IMR-90 (cell line): Measurements from ENCODE around the gene CDA. TPM values are rescaled to one million over a fixed set of nuclear protein-coding genes. Genes with fewer than 3 reads are reported as not detected.
A peak's percentile ranks its signal among the peaks of the same experiment; 100 is the strongest.

Source experiments
- ATAC-seq: fragments of 200-7000 bp; cut with Tn5 transposase; 2 replicates; pipeline ENCODE4 v1.9.1; 2020; ENCODE audit warnings: low read depth, mild to moderate bottlenecking, moderate library complexity
- BruUV-seq: library from RNA; stranded (reverse); fragments of 400-500 nt; replicated peaks from 2 replicates; lab custom pipeline; 2021; lab: Mats Ljungman, UMichigan
- CTCF ChIA-PET: fragments of 300-600 bp; formaldehyde crosslinking; extraction: SDS; loops from one replicate; lab custom pipeline; 2021; ENCODE audit warnings: antibody characterized with exemption; lab: Yijun Ruan, JAX
- POLR2A ChIA-PET: fragments of 300-600 bp; sonication (Branson Sonifier 250); formaldehyde crosslinking; loops from one replicate; lab custom pipeline; 2022; ENCODE audit warnings: antibody characterized with exemption; ENCODE audit not compliant: unreplicated experiment; lab: Charles Lee
- DNase-seq: peaks from one replicate; pipeline ENCODE4 v3.0.0; 2013
- H2AFZ ChIP-seq: replicated peaks from 2 replicates; pipeline ENCODE3; 2013; ENCODE audit warnings: low read length, mild to moderate bottlenecking; ENCODE audit not compliant: poor library complexity
- H2AK5ac ChIP-seq: 2 replicates; pipeline ENCODE4 v1.6.1; 2013; ENCODE audit warnings: low read depth, low read length, inconsistent platforms
- H2AK9ac ChIP-seq: replicated peaks from 2 replicates; pipeline ENCODE3; 2013; ENCODE audit warnings: mild to moderate bottlenecking, low read depth, low read length, moderate library complexity; ENCODE audit not compliant: poor library complexity
- H2BK120ac ChIP-seq: 2 replicates; pipeline ENCODE4 v1.6.1; 2013; ENCODE audit warnings: low read depth, low read length, inconsistent platforms
- H2BK15ac ChIP-seq: 3 replicates; pipeline ENCODE4 v1.6.1; 2013; ENCODE audit warnings: low read depth, low read length, inconsistent platforms
- H2BK20ac ChIP-seq: 2 replicates; pipeline ENCODE4 v1.6.1; 2013; ENCODE audit warnings: low read depth, mild to moderate bottlenecking, inconsistent platforms, low read length, moderate library complexity
- H2BK5ac ChIP-seq: 2 replicates; pipeline ENCODE4 v1.6.1; 2013; ENCODE audit warnings: mild to moderate bottlenecking, low read depth, low read length, inconsistent platforms; ENCODE audit not compliant: poor library complexity, severe bottlenecking
- H3K14ac ChIP-seq: replicated peaks from 2 replicates; pipeline ENCODE4 v1.6.1; 2013; ENCODE audit warnings: low read depth, low read length, inconsistent platforms
- H3K18ac ChIP-seq: 2 replicates; pipeline ENCODE4 v1.6.1; 2013; ENCODE audit warnings: low read depth, low read length, control low read depth
- H3K23ac ChIP-seq: 2 replicates; pipeline ENCODE4 v1.6.1; 2013; ENCODE audit warnings: low read depth, low read length, inconsistent platforms
- H3K27ac ChIP-seq: 2 replicates; pipeline ENCODE4 v1.5.1; 2013; ENCODE audit warnings: mild to moderate bottlenecking, control low read depth, low read length; ENCODE audit not compliant: insufficient read depth
- H3K27me3 ChIP-seq: 2 replicates; pipeline ENCODE4 v1.6.1; 2013; ENCODE audit warnings: low read length; ENCODE audit not compliant: control insufficient read depth, insufficient read depth
- H3K36me3 ChIP-seq: 2 replicates; pipeline ENCODE4 v1.6.1; 2013; ENCODE audit warnings: low read length, mixed read lengths; ENCODE audit not compliant: control insufficient read depth, insufficient read depth
- H3K4ac ChIP-seq: 2 replicates; pipeline ENCODE4 v1.6.1; 2013; ENCODE audit warnings: low read depth, low read length, inconsistent platforms
- H3K4me1 ChIP-seq: 2 replicates; pipeline ENCODE4 v1.6.1; 2013; ENCODE audit warnings: low read length, mixed read lengths; ENCODE audit not compliant: control insufficient read depth, insufficient read depth
- H3K4me2 ChIP-seq: 2 replicates; pipeline ENCODE4 v1.6.1; 2013; ENCODE audit warnings: low read depth, mild to moderate bottlenecking, control low read depth, low read length, moderate library complexity
- H3K4me3 ChIP-seq: 2 replicates; pipeline ENCODE4 v1.5.1; 2013; ENCODE audit warnings: low read depth, mild to moderate bottlenecking, control low read depth, low read length, moderate library complexity; ENCODE audit not compliant: insufficient read depth
- H3K56ac ChIP-seq: 2 replicates; pipeline ENCODE4 v1.6.1; 2013; ENCODE audit warnings: low read length, inconsistent platforms; ENCODE audit not compliant: insufficient read depth; ENCODE audit errors: extremely low read depth
- H3K79me1 ChIP-seq, 2 experiments: 2 replicates each; pipeline ENCODE4 v1.6.1; 2013; ENCODE audit warnings: low read length in 2 of 2, inconsistent platforms in 1 of 2, low read depth in 1 of 2
- H3K9ac ChIP-seq: 2 replicates; pipeline ENCODE4 v1.6.1; 2013; ENCODE audit warnings: low read depth, low read length, control low read depth
- H3K9me1 ChIP-seq: 2 replicates; pipeline ENCODE4 v1.6.1; 2013; ENCODE audit warnings: low read length, inconsistent platforms; ENCODE audit not compliant: insufficient read depth
- H3K9me3 ChIP-seq: 2 replicates; pipeline ENCODE4 v1.6.1; 2013; ENCODE audit warnings: low read length; ENCODE audit not compliant: control insufficient read depth, insufficient read depth
- H4K20me1 ChIP-seq: 2 replicates; pipeline ENCODE4 v1.6.1; 2013; ENCODE audit warnings: low read length, inconsistent platforms; ENCODE audit not compliant: insufficient read depth
- H4K5ac ChIP-seq: 2 replicates; pipeline ENCODE4 v1.6.1; 2013; ENCODE audit warnings: mild to moderate bottlenecking, low read depth, low read length, control low read depth
- H4K8ac ChIP-seq, 2 experiments: 2 replicates each; pipeline ENCODE4 v1.6.1; 2013; ENCODE audit warnings: low read depth in 2 of 2, low read length in 2 of 2, control low read depth in 1 of 2, inconsistent platforms in 1 of 2
- H4K91ac ChIP-seq: 2 replicates; pipeline ENCODE4 v1.6.1; 2013; ENCODE audit warnings: low read depth, low read length, inconsistent platforms; ENCODE audit not compliant: insufficient read depth
- MXI1 ChIP-seq: IDR thresholded peaks from 2 replicates; pipeline ENCODE4 v1.6.1; 2012; ENCODE audit warnings: low read depth, mild to moderate bottlenecking, low read length, moderate library complexity, borderline replicate concordance
- WGBS, 2 experiments: methylation state at CpG; one replicate each; pipeline versions ENCODE4 v1.1.5 to v1.1.7; 2013; ENCODE audit warnings: missing lambda C conversion rate in 2 of 2; ENCODE audit not compliant: insufficient read length in 1 of 2; ENCODE audit errors: extremely low coverage in 2 of 2; 5-methylcytosine and 5-hydroxymethylcytosine counted together
- dilution Hi-C: fragments of 300-500 bp; cut with HindIII; formaldehyde crosslinking; loops from one replicate; pipeline ENCODE4 v1.14.3; 2018; ENCODE audit warnings: low sequenced_read_pairs; ENCODE audit not compliant: unreplicated experiment
- in situ Hi-C: fragments of 300-500 bp; cut with MboI; formaldehyde crosslinking; loops from 3 replicates; pipeline ENCODE4 v1.14.3; 2019; ENCODE audit warnings: low sequenced_read_pairs, inconsistent platforms, mixed read lengths
- intact Hi-C: fragments of 100-400 bp; cut with micrococcal nuclease; formaldehyde crosslinking; loops from 2 replicates; pipeline ENCODE4 v1.10.0; 2022
- polyA plus RNA-seq, 3 experiments: library from polyadenylated mRNA; depleted of rRNA; stranded (reverse); fragments of >200 nt; gene quantifications; 2 replicates each; pipeline ENCODE4 v1.2.3, GENCODE V29; 2012; ENCODE audit warnings: low replicate concordance in 1 of 3
- total RNA-seq: library from RNA; depleted of rRNA; stranded (reverse); fragments of >200 nt; gene quantifications from 2 replicates; pipeline ENCODE4 v1.2.3, GENCODE V29; 2012

The CDA gene
- total and polyA plus RNA-seq, 2 of the 4 experiments (the other 2 are of a cell fraction): 0.90 to 9.4 TPM

DNA sequence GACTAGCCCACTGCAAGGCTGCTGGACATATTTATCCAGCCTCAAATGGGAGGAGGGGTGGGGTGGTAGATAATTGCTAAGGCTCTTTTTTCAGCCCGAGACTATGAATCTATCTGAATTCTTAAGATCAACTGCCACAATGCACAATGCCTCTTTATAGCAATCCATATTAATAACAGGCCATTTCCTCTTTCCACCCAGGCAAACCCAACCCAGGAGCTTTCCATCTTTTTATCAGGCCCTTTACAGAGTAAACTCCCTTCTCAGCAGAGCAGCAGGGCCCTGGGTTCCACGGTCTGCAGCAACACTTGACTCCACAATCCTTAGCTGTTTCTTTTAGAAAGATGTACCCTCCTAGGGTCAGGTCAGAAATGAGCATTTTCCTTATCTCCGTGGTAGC, 71.5 kb downstream of the CDA start:
- Histone ChIP-seq H3K9me3 (no peaks in the 10 kb centered on the region), H3K4me3 (peak overlapping the region; percentile 73), H4K5ac (no peak overlapping the region; the same call in 1 of the 2 replicates), H4K20me1 (no peaks in the 10 kb centered on the region; the same call in 1 of the 2 replicates), H3K4me2 (peak overlapping the region; percentile 79), H3K27me3 (no peaks in the 10 kb centered on the region), H3K14ac (peak overlapping the region; percentile 82; the same call in 1 of the 2 replicates), H4K91ac (0 out of 2 replicates have a peak overlapping the region, but pooled peaks have one; percentile 64), H3K18ac (no peak overlapping the region), H2BK5ac (no peak overlapping the region), H3K79me1 (peaks cover 35 to 67% of the 10 kb centered on the region in 2 experiments), H3K4ac (peak overlapping the region; percentile 80; the same call in 1 of the 2 replicates), H3K27ac (peak overlapping the region; percentile 64), H4K8ac (peak overlapping the region; percentile 58 to 96), H3K23ac (peak overlapping the region; percentile 74; the same call in 1 of the 2 replicates), H3K9me1 (peaks cover 9% of the 10 kb centered on the region), H2AK5ac (peak overlapping the region; percentile 47), H3K4me1 (peaks cover 4% of the 10 kb centered on the region), H2BK20ac (no peak overlapping the region), H2BK15ac (no peak overlapping the region), H2BK120ac (no peak overlapping the region), H3K9ac (peak overlapping the region; percentile 86), H2AFZ (peak overlapping the region; percentile 94), H3K36me3 (peaks cover 21% of the 10 kb centered on the region), H2AK9ac (peak overlapping the region; percentile 74), H3K56ac (peak overlapping the region; percentile 67)
- dilution Hi-C loops (no loop called here), in situ Hi-C loops (no loop called here), intact Hi-C loops (no loop called here)
- BruUV-seq: no TSS peak
- CTCF ChIA-PET: no interaction called here
- POLR2A ChIA-PET: interaction anchor here (0.7 kb wide), 1 partner anchor 74 kb away, joined by 3 read pairs; no protein-coding TSS in a partner anchor
- TF ChIP-seq MXI1: no peak
- WGBS, 2 experiments: 14% methylated on average over 1 of the region's 3 CpGs; no CpG with 5 or more reads in 1 of the 2 experiments
- no peak for DNase-seq
- ATAC-seq: no peak
